Loucy (cell line): Measurements from ENCODE around the gene M1AP.

Experiments used
- H2AFZ ChIP-seq: fragments of 200-600 bp; sonication (generic); 2 replicates; pipeline ENCODE4 v1.6.0; 2016; ENCODE audit warnings: antibody characterized with exemption, mild to moderate bottlenecking, low read length, moderate library complexity
- H3F3A ChIP-seq: fragments of 200-600 bp; 2 replicates; pipeline ENCODE4 v1.6.0; 2016; ENCODE audit warnings: antibody characterized with exemption, low read depth, mild to moderate bottlenecking
- H3K27me3 ChIP-seq: fragments of 200-600 bp; sonication (generic); 2 replicates; pipeline ENCODE4 v1.6.1; 2014; ENCODE audit warnings: low read length, mild to moderate bottlenecking; ENCODE audit not compliant: insufficient read depth, poor library complexity, severe bottlenecking
- H3K36me3 ChIP-seq: fragments of 200-600 bp; sonication (generic); 2 replicates; pipeline ENCODE4 v1.6.1; 2016; ENCODE audit warnings: low read length; ENCODE audit not compliant: insufficient read depth
- H3K4me1 ChIP-seq: fragments of 200-600 bp; sonication (generic); 2 replicates; pipeline ENCODE4 v1.5.1; 2014; ENCODE audit warnings: low read length, mild to moderate bottlenecking; ENCODE audit not compliant: insufficient read depth, poor library complexity, severe bottlenecking
- H3K4me2 ChIP-seq: fragments of 200-600 bp; sonication (generic); 2 replicates; pipeline ENCODE4 v1.6.0; 2014; ENCODE audit warnings: antibody characterized with exemption, low read length, low read depth, mild to moderate bottlenecking; ENCODE audit not compliant: poor library complexity, severe bottlenecking
- H3K4me3 ChIP-seq: fragments of 200-600 bp; sonication (generic); 2 replicates; pipeline ENCODE4 v1.5.1; 2014; ENCODE audit warnings: low read length, mild to moderate bottlenecking, mixed read lengths; ENCODE audit not compliant: poor library complexity, severe bottlenecking
- H3K79me2 ChIP-seq: fragments of 200-600 bp; sonication (generic); 2 replicates; pipeline ENCODE4 v1.6.1; 2014; ENCODE audit warnings: low read length; ENCODE audit not compliant: insufficient read depth
- H3K9ac ChIP-seq: fragments of 200-600 bp; sonication (generic); 2 replicates; pipeline ENCODE4 v1.6.0; 2014; ENCODE audit warnings: mild to moderate bottlenecking, low read depth, low read length, moderate library complexity; ENCODE audit not compliant: poor library complexity, severe bottlenecking
- H3K9me2 ChIP-seq: fragments of 200-600 bp; sonication (generic); replicated peaks from 2 replicates; pipeline ENCODE4 v1.6.1; 2016; ENCODE audit warnings: low read depth, low read length, mixed read lengths
- H3K9me3 ChIP-seq: fragments of 200-600 bp; sonication (generic); 2 replicates; pipeline ENCODE4 v1.6.1; 2014; ENCODE audit warnings: mild to moderate bottlenecking, antibody characterized with exemption, low read length, low read depth; ENCODE audit not compliant: insufficient read depth
- H4K20me1 ChIP-seq: fragments of 200-600 bp; sonication (generic); 2 replicates; pipeline ENCODE4 v1.6.0; 2014; ENCODE audit warnings: antibody characterized with exemption, low read length, mild to moderate bottlenecking; ENCODE audit not compliant: insufficient read depth, poor library complexity, severe bottlenecking
- CTCF ChIP-seq: fragments of 200-600 bp; sonication (generic); conservative IDR thresholded peaks from 2 replicates; pipeline ENCODE4 v1.5.1; 2014; ENCODE audit warnings: mild to moderate bottlenecking, antibody characterized with exemption, low read length
- EZH2phosphoT487 ChIP-seq: fragments of 200-600 bp; IDR thresholded peaks from 2 replicates; pipeline ENCODE4 v1.6.1; 2018; ENCODE audit warnings: antibody characterized with exemption, mild to moderate bottlenecking, moderate library complexity, borderline replicate concordance

M1AP gene

DNA sequence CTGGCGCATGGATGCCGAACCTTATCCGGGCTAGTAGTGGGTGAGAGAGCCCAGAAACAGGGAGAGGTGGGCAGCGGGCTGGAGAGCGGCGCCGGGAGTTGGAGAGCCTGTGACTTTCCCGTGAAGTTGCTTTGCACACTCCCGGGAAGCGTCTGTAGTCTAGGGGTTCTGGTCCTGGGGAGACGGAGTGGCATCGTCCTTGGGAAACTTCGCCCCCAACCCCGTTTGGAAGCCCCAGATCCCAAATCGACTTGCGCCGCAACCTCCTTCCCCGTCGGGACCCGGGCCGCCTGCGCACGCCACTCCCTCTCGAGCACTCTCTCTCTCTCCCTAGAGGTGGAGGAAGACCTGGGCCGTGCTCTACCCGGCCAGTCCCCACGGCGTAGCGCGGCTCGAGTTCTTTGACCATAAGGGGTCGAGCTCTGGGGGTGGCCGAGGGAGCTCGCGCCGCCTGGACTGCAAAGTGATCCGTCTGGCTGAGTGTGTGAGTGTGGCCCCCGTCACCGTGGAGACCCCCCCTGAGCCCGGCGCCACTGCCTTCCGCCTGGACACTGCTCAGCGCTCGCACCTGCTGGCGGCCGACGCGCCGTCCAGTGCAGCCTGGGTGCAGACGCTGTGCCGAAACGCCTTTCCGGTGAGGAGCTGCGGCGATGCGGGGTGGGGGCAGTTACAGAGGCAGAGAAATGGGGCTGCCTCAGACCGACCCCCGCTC lies 93.2 kb downstream of the M1AP start:
- H3F3A ChIP-seq: no peaks in the 10 kb centered on the region
- no peaks in the 10 kb centered on the region for H3K9me3 ChIP-seq
- H3K9me2 ChIP-seq: no peaks in the 10 kb centered on the region
- H3K36me3 ChIP-seq: no peaks in the 10 kb centered on the region
- TF ChIP-seq CTCF: no peak
- no peak for TF ChIP-seq EZH2phosphoT487
- H3K4me2 ChIP-seq: peak overlapping the region; percentile 95
- H3K79me2 ChIP-seq: peaks cover 26% of the 10 kb centered on the region
- H3K4me3 ChIP-seq: peak overlapping the region; percentile 100
- no peaks in the 10 kb centered on the region for H3K27me3 ChIP-seq
- peaks cover 9% of the 10 kb centered on the region for H4K20me1 ChIP-seq
- H2AFZ ChIP-seq: peak overlapping the region; percentile 99
- H3K9ac ChIP-seq: peak overlapping the region; percentile 97
- H3K4me1 ChIP-seq: peaks cover 39% of the 10 kb centered on the region

GRCh38 chr2:74553892-74554819 lies 94.0 kb downstream of the M1AP start, which contains the start of the genes DOK1 and LOXL3:
Gene DOK1 (plus strand): TSS chr2:74554720. CDS start chr2:74554755, 35 bp downstream.
Gene LOXL3 (minus strand): TSS chr2:74553942. CDS start chr2:74552634, 1,308 bp downstream.
- H3K4me1 ChIP-seq: peaks cover 39% of the 10 kb centered on the region
- no peaks in the 10 kb centered on the region for H3K9me3 ChIP-seq
- peaks cover 26% of the 10 kb centered on the region for H3K79me2 ChIP-seq
- TF ChIP-seq EZH2phosphoT487 (no peak), CTCF (no peak)
- H3F3A ChIP-seq: no peaks in the 10 kb centered on the region
- peaks cover 9% of the 10 kb centered on the region for H4K20me1 ChIP-seq
- no peaks in the 10 kb centered on the region for H3K36me3 ChIP-seq
- H3K9me2 ChIP-seq: no peaks in the 10 kb centered on the region
- peak within 1 kb of the TSS; percentile 95 for H3K4me2 ChIP-seq
- H3K4me3 ChIP-seq: peak within 1 kb of the TSS; percentile 100
- peak within 1 kb of the TSS; percentile 99 for H2AFZ ChIP-seq
- no peaks in the 10 kb centered on the region for H3K27me3 ChIP-seq
- peak within 1 kb of the TSS; percentile 97 for H3K9ac ChIP-seq

DNA sequence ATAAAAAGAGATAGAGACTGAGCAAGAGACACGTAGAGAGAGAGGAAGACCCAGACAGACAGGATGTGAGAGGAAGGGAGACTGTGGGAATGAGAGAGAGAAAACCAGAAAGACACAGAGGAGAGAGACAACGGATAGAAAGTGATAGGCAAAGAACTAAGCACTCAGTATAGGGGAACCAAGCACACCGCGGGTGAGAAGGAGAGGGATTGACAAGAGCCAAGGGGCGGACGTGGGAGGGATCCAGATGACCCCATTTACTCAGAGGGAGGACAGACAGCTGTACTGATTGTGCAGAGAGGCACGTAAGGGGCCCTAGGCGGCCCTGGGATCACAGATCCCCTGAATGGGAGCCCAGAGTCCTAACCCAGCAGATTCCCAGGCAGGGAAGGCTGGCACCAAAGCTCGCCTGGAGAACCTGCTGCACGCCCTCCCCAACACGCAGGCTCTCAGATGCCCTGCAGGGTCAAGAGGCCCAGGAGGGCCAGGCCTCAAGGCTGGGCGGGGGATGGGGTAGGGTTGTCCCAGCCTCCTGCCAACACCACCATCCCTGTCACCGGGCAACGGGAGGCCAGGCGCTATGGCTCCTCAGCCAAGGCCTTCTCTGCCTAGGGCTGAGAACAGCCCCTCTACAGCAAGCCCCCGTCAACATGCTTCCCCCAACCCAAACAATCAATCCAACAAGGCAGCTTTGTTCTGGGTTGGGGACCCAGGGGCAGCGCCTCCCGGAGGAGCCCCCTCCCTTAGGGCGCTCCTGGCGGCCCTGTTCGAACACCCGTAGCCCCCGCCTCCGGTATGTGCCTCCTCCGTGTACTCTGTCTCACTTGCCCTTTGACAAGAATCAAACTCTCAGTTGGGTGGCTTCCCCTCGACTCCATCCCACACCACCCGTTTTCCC lies 95.0 kb downstream of the M1AP start:
- Histone ChIP-seq H3K4me1 (peaks cover 39% of the 10 kb centered on the region), H3K36me3 (no peaks in the 10 kb centered on the region), H4K20me1 (peaks cover 9% of the 10 kb centered on the region), H2AFZ (peak overlapping the region; percentile 99; the same call in 1 of the 2 replicates), H3K9me2 (no peaks in the 10 kb centered on the region), H3K27me3 (no peaks in the 10 kb centered on the region), H3F3A (no peaks in the 10 kb centered on the region), H3K9ac (peak overlapping the region; percentile 97), H3K4me3 (peak overlapping the region; percentile 100), H3K9me3 (no peaks in the 10 kb centered on the region), H3K4me2 (peak overlapping the region; percentile 95), H3K79me2 (peaks cover 26% of the 10 kb centered on the region)
- TF ChIP-seq EZH2phosphoT487: no peak
- no peak for TF ChIP-seq CTCF
